ENCODE data around the gene RIPK4. TPM values are rescaled to one million over a fixed set of nuclear protein-coding genes. Genes with fewer than 3 reads are reported as not detected.
A peak's percentile ranks its signal among the peaks of the same experiment; 100 is the strongest.

The RIPK4 gene
- total RNA-seq, 1 experiment from 2014 or later = 252 TPM

DNA sequence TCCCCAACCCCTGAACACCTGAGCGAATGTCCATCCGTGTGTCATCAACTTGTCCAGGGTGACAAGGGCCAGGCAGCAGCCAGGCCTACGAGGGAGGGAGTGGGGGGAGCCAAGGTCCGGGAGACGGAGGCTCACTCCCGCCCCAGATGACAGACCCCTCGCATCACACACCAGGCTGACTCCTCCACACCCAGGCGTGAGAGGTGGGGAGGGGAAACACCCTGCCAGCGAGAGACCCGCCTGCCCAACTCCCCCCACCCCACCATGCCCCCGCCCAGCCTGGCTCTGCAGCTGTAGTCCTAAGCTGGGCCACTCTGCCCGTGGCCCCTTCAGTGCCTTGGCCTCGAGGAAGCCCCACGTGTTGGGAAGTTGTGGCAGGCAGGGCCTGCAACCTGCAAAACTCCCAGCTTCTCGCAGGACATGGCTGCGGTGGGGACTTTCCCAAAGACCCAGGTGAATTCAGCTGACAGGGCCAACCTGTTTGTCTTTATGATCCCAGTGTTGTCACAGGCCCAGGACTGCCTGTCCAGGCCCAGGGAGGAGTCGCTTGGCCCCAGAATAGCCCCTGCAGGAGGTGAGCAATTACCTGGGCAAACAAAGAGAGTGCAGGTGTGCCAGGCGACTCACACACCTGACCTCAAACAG, 62.9 kb downstream of the RIPK4 start:
- CTCF ChIA-PET = no interaction called here
- ATAC-seq = peak; percentile 88
- no peak overlapping the region for H3K4me2 ChIP-seq (ENCODE audit: low read length)
- H4K20me1 ChIP-seq (ENCODE audit: low read length) = no peaks in the 10 kb centered on the region
- H3K9ac ChIP-seq (ENCODE audit: low read length) = peak overlapping the region; percentile 59; the same call in 1 of the 2 replicates
- TF ChIP-seq EZH2phosphoT487 (IDR thresholded peaks at IDR 0.05; ENCODE audit: borderline replicate concordance, low read length) = no peak
- no peak for TF ChIP-seq EZH2 (IDR thresholded peaks at IDR 0.05; ENCODE audit: low read length, unreplicated experiment)
- TF ChIP-seq, protein P1, sequence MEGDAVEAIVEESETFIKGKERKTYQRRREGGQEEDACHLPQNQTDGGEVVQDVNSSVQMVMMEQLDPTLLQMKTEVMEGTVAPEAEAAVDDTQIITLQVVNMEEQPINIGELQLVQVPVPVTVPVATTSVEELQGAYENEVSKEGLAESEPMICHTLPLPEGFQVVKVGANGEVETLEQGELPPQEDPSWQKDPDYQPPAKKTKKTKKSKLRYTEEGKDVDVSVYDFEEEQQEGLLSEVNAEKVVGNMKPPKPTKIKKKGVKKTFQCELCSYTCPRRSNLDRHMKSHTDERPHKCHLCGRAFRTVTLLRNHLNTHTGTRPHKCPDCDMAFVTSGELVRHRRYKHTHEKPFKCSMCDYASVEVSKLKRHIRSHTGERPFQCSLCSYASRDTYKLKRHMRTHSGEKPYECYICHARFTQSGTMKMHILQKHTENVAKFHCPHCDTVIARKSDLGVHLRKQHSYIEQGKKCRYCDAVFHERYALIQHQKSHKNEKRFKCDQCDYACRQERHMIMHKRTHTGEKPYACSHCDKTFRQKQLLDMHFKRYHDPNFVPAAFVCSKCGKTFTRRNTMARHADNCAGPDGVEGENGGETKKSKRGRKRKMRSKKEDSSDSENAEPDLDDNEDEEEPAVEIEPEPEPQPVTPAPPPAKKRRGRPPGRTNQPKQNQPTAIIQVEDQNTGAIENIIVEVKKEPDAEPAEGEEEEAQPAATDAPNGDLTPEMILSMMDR (conservative IDR thresholded peaks at IDR 0.05; ENCODE audit: low read depth, low read length) = no peak
- no peaks in the 10 kb centered on the region for H3K9me2 ChIP-seq (replicated peaks; ENCODE audit: low read length)
- intact Hi-C loops (cut with micrococcal nuclease) = loop anchor here (1.0 kb wide), 1 partner anchor 23 kb away; no protein-coding TSS in a partner anchor
- no peaks in the 10 kb centered on the region for H3K36me3 ChIP-seq (ENCODE audit: low read depth, low read length)
- peaks cover 52% of the 10 kb centered on the region for H3K4me1 ChIP-seq (ENCODE audit: insufficient read depth, low read length)
- H3K4me3 ChIP-seq (ENCODE audit: low read length) = no peak overlapping the region
- DNase-seq = peak; percentile 98
- no peaks in the 10 kb centered on the region for H3F3A ChIP-seq (ENCODE audit: low read length, unreplicated experiment)
- H2AFZ ChIP-seq (ENCODE audit: low read length) = no peak overlapping the region
- H3K27ac ChIP-seq (ENCODE audit: low read length) = peak overlapping the region; percentile 97
- no TSS peak for BruUV-seq (replicated peaks)
- no peaks in the 10 kb centered on the region for H3K27me3 ChIP-seq (ENCODE audit: low read length)
- 0 out of 2 replicates have a peak, but pooled peaks cover 4% of the 10 kb centered on the region for H3K79me2 ChIP-seq (ENCODE audit: low read length)
- H3K9me3 ChIP-seq (ENCODE audit: low read length) = no peaks in the 10 kb centered on the region
- POLR2A ChIA-PET (ENCODE audit: unreplicated experiment) = interaction anchor here (0.5 to 0.7 kb wide), 3 partner anchors 18 to 48 kb away, joined by 3 to 14 read pairs (median 4); no protein-coding TSS in a partner anchor

- POLR2A ChIA-PET (ENCODE audit: unreplicated experiment) = no interaction called here
- Histone ChIP-seq H3K27me3 (ENCODE audit: low read length) (no peaks in the 10 kb centered on the region), H3K9me3 (ENCODE audit: low read length) (no peaks in the 10 kb centered on the region), H3K9ac (ENCODE audit: low read length) (no peak overlapping the region), H3K27ac (ENCODE audit: low read length) (no peak overlapping the region), H3K79me2 (ENCODE audit: low read length) (0 out of 2 replicates have a peak, but pooled peaks cover 4% of the 10 kb centered on the region), H3K4me2 (ENCODE audit: low read length) (no peak overlapping the region), H3F3A (ENCODE audit: low read length, unreplicated experiment) (no peaks in the 10 kb centered on the region), H4K20me1 (ENCODE audit: low read length) (no peaks in the 10 kb centered on the region), H3K9me2 (replicated peaks; ENCODE audit: low read length) (no peaks in the 10 kb centered on the region), H3K4me3 (ENCODE audit: low read length) (no peak overlapping the region), H2AFZ (ENCODE audit: low read length) (no peak overlapping the region), H3K4me1 (ENCODE audit: insufficient read depth, low read length) (peaks cover 35% of the 10 kb centered on the region), H3K36me3 (ENCODE audit: low read depth, low read length) (no peaks in the 10 kb centered on the region)
- BruUV-seq (replicated peaks) = no TSS peak
- DNase-seq = no peak
- TF ChIP-seq EZH2phosphoT487 (IDR thresholded peaks at IDR 0.05; ENCODE audit: borderline replicate concordance, low read length) (no peak), EZH2 (IDR thresholded peaks at IDR 0.05; ENCODE audit: low read length, unreplicated experiment) (no peak)
- TF ChIP-seq, protein P1 (conservative IDR thresholded peaks at IDR 0.05; ENCODE audit: low read depth, low read length) = no peak
- intact Hi-C loops (cut with micrococcal nuclease) = no loop called here
- no peak for ATAC-seq
- CTCF ChIA-PET = no interaction called here
Observed at GRCh38 chr21:41701749-41702148, 65.1 kb downstream of the RIPK4 start.

GRCh38 chr21:41699311-41699710, 67.5 kb downstream of the RIPK4 start:
- BruUV-seq (replicated peaks) = no TSS peak
- no peaks in the 10 kb centered on the region for H3K36me3 ChIP-seq (ENCODE audit: low read depth, low read length)
- POLR2A ChIA-PET (ENCODE audit: unreplicated experiment) = no interaction called here
- H3K27me3 ChIP-seq (ENCODE audit: low read length) = no peaks in the 10 kb centered on the region
- CTCF ChIA-PET = no interaction called here
- H3K9me2 ChIP-seq (replicated peaks; ENCODE audit: low read length) = no peaks in the 10 kb centered on the region
- no peaks in the 10 kb centered on the region for H3F3A ChIP-seq (ENCODE audit: low read length, unreplicated experiment)
- no peak for DNase-seq
- intact Hi-C loops (cut with micrococcal nuclease) = no loop called here
- H3K79me2 ChIP-seq (ENCODE audit: low read length) = no peaks in the 10 kb centered on the region
- no peaks in the 10 kb centered on the region for H3K9me3 ChIP-seq (ENCODE audit: low read length)
- ATAC-seq = no peak
- H2AFZ ChIP-seq (ENCODE audit: low read length) = no peak overlapping the region
- no peak overlapping the region for H3K4me3 ChIP-seq (ENCODE audit: low read length)
- no peak overlapping the region for H3K4me2 ChIP-seq (ENCODE audit: low read length)
- peaks cover 12% of the 10 kb centered on the region; the same call in 1 of the 2 replicates for H3K4me1 ChIP-seq (ENCODE audit: insufficient read depth, low read length)
- H4K20me1 ChIP-seq (ENCODE audit: low read length) = no peaks in the 10 kb centered on the region
- H3K27ac ChIP-seq (ENCODE audit: low read length) = no peak overlapping the region
- H3K9ac ChIP-seq (ENCODE audit: low read length) = no peak overlapping the region
- TF ChIP-seq EZH2phosphoT487 (IDR thresholded peaks at IDR 0.05; ENCODE audit: borderline replicate concordance, low read length) = no peak
- no peak for TF ChIP-seq EZH2 (IDR thresholded peaks at IDR 0.05; ENCODE audit: low read length, unreplicated experiment)
- TF ChIP-seq, protein P1 (conservative IDR thresholded peaks at IDR 0.05; ENCODE audit: low read depth, low read length) = no peak
